ENCODE data around the gene UTF1.

GRCh38 chr10:133207041-133207600 is 22.9 kb upstream of the UTF1 start:
- TF ChIP-seq, protein P1, sequence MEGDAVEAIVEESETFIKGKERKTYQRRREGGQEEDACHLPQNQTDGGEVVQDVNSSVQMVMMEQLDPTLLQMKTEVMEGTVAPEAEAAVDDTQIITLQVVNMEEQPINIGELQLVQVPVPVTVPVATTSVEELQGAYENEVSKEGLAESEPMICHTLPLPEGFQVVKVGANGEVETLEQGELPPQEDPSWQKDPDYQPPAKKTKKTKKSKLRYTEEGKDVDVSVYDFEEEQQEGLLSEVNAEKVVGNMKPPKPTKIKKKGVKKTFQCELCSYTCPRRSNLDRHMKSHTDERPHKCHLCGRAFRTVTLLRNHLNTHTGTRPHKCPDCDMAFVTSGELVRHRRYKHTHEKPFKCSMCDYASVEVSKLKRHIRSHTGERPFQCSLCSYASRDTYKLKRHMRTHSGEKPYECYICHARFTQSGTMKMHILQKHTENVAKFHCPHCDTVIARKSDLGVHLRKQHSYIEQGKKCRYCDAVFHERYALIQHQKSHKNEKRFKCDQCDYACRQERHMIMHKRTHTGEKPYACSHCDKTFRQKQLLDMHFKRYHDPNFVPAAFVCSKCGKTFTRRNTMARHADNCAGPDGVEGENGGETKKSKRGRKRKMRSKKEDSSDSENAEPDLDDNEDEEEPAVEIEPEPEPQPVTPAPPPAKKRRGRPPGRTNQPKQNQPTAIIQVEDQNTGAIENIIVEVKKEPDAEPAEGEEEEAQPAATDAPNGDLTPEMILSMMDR (IDR thresholded peaks at IDR 0.05) = no peak
- TF ChIP-seq POLR2A (IDR thresholded peaks at IDR 0.05) = no peak
